ENCODE results near the gene RFPL1. TPM values are rescaled to one million over a fixed set of nuclear protein-coding genes. Genes with fewer than 3 reads are reported as not detected.
"Not testable (repeated sequence)": the region's sequence is repeated elsewhere in the genome, so short reads cannot be mapped to it uniquely, and the experiment has no call there.

Gene RFPL1
- total RNA-seq, 1 experiment from 2014 or later: not detected

DNA sequence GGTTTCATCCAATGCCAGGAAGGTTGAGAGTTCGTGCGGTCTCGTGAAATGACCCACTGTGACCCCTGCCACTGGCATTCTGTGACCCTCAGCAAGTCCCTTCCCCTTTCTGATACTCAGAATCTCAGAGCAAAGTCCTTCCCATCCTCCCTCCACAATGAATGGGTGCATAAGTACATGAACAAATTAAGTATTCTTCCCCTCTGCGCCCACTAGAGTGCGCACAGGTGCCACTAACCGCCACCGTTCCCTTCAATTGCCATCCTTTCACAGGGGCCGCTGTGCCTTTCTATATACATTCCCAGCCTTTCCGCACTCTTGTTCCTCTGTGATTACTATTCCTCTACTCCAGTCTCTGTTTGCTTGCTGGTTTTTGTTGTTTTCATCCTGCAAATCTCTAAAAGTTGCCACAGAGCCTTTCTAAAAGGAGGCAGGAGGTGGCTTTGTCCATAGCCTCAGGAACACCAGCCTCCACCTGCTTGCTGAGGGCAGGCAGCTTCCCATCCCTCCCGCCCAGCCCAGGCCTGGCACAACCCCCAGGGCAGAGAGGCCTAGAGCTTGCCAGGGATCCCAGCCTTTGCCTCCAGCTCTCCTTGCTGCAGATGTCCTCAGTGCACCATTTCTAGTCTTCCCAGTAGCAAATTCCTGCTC, 43.3 kb upstream of the RFPL1 start:
- H3K4me1 Mint-ChIP-seq (ENCODE audit: low read depth, unreplicated experiment): peaks cover 54% of the 10 kb centered on the region
- H3K27ac Mint-ChIP-seq (ENCODE audit: unreplicated experiment): peak overlapping the region; percentile 33
- intact Hi-C loops (cut with micrococcal nuclease; ENCODE audit: unreplicated experiment): loop anchor here (1.0 to 5.0 kb wide), 2 partner anchors 129 to 692 kb away; no protein-coding TSS in a partner anchor
- DNase-seq: peak; percentile 76
- TF ChIP-seq, protein P1, sequence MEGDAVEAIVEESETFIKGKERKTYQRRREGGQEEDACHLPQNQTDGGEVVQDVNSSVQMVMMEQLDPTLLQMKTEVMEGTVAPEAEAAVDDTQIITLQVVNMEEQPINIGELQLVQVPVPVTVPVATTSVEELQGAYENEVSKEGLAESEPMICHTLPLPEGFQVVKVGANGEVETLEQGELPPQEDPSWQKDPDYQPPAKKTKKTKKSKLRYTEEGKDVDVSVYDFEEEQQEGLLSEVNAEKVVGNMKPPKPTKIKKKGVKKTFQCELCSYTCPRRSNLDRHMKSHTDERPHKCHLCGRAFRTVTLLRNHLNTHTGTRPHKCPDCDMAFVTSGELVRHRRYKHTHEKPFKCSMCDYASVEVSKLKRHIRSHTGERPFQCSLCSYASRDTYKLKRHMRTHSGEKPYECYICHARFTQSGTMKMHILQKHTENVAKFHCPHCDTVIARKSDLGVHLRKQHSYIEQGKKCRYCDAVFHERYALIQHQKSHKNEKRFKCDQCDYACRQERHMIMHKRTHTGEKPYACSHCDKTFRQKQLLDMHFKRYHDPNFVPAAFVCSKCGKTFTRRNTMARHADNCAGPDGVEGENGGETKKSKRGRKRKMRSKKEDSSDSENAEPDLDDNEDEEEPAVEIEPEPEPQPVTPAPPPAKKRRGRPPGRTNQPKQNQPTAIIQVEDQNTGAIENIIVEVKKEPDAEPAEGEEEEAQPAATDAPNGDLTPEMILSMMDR (IDR thresholded peaks at IDR 0.05; ENCODE audit: unreplicated experiment): peak; percentile 72
- H3K9me3 Mint-ChIP-seq (ENCODE audit: low read depth, unreplicated experiment): no peaks in the 10 kb centered on the region
- H3K4me3 Mint-ChIP-seq (ENCODE audit: low read depth, unreplicated experiment): no peak overlapping the region
- H3K27me3 Mint-ChIP-seq (ENCODE audit: unreplicated experiment): peaks cover 6% of the 10 kb centered on the region
- no TSS peak for BruUV-seq (replicated peaks)
- no peaks in the 10 kb centered on the region for H3K36me3 Mint-ChIP-seq (ENCODE audit: insufficient read depth, unreplicated experiment)
- CTCF ChIA-PET: interaction anchor here (0.7 to 1.5 kb wide), 2 partner anchors 109 to 130 kb away, joined by 6 to 10 read pairs; no protein-coding TSS in a partner anchor

DNA sequence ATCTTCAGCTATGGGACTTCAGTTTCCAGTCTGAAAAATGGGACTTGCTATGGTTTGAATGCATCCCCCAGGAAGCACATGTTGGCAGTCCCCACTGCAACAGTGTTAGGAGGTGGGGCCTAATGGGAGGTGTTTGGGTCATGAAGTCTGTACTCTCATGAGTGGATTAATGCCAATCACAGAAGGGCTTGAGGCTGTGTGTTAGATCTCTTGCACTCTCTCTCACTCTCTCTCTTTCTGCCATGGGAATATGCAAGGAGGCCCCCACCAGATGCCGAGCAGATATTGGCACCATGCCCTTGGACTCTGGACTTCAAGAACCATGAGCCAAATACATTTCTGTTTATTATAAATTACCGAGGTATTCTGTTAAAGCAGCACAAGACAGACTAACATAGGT, 42.3 kb upstream of the RFPL1 start:
- no peak overlapping the region for H3K4me3 Mint-ChIP-seq (ENCODE audit: low read depth, unreplicated experiment)
- no TSS peak for BruUV-seq (replicated peaks)
- intact Hi-C loops (cut with micrococcal nuclease; ENCODE audit: unreplicated experiment): loop anchor here (5.0 kb wide), 1 partner anchor 691 kb away; no protein-coding TSS in a partner anchor
- H3K9me3 Mint-ChIP-seq (ENCODE audit: low read depth, unreplicated experiment): no peaks in the 10 kb centered on the region
- CTCF ChIA-PET: interaction anchor here (1.5 kb wide), 1 partner anchor 129 kb away, joined by 10 read pairs; no protein-coding TSS in a partner anchor
- no peak overlapping the region for H3K27ac Mint-ChIP-seq (ENCODE audit: unreplicated experiment)
- no peaks in the 10 kb centered on the region for H3K36me3 Mint-ChIP-seq (ENCODE audit: insufficient read depth, unreplicated experiment)
- H3K4me1 Mint-ChIP-seq (ENCODE audit: low read depth, unreplicated experiment): peaks cover 52% of the 10 kb centered on the region
- peaks cover 17% of the 10 kb centered on the region for H3K27me3 Mint-ChIP-seq (ENCODE audit: unreplicated experiment)
- no peak for DNase-seq
- TF ChIP-seq, protein P1 (IDR thresholded peaks at IDR 0.05; ENCODE audit: unreplicated experiment): no peak

DNA sequence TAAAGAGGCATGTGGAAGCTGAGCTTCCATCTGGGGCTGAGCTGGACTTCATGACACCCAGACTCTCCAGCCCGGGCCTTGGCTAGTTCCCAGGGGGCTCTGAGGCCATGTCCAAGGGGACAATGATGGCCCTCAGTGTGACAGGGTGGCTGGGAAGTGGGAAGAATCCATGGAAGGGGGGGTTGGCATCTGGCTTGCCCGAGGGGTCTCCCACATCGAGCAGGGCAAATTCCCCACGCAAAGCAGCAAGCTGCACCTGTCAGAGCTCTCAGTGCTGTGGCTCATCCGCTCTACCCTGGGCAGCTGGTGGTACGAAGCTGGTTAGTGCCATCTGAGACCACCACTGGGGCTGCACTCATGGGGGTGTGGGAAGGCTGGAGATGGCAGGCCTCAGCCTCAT, 40.6 kb upstream of the RFPL1 start:
- TF ChIP-seq, protein P1 (IDR thresholded peaks at IDR 0.05; ENCODE audit: unreplicated experiment): no peak
- intact Hi-C loops (cut with micrococcal nuclease; ENCODE audit: unreplicated experiment): loop anchor here (5.0 kb wide), 1 partner anchor 690 kb away; no protein-coding TSS in a partner anchor

DNA sequence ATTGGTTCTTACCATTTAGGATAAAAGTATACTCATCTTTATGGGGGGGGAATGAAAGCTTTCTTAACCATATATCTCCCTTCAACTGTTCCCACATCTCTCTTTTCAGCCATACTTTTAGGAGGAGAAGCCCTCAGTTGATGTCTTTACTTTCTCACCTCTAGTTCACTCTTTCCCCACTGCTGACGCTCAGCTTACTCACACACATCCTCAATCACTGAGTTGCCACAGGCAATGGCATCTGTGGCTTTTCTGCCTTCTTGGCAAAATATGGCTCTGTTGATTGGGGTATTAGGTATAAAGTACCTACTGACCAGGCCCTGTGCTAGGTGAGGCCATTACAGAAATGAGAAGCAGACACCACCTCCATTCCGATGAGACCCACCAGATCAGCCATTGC, 37.8 kb upstream of the RFPL1 start:
- Mint-ChIP-seq H3K4me1 (ENCODE audit: low read depth, unreplicated experiment) (peaks cover 18% of the 10 kb centered on the region), H3K27ac (ENCODE audit: unreplicated experiment) (no peak overlapping the region), H3K9me3 (ENCODE audit: low read depth, unreplicated experiment) (no peaks in the 10 kb centered on the region), H3K27me3 (ENCODE audit: unreplicated experiment) (peaks cover 41% of the 10 kb centered on the region), H3K4me3 (ENCODE audit: low read depth, unreplicated experiment) (no peak overlapping the region), H3K36me3 (ENCODE audit: insufficient read depth, unreplicated experiment) (no peaks in the 10 kb centered on the region)
- DNase-seq: no peak
- CTCF ChIA-PET: interaction anchor here (0.7 kb wide), 1 partner anchor 788 kb away, joined by 6 read pairs; no protein-coding TSS in a partner anchor
- TF ChIP-seq, protein P1 (IDR thresholded peaks at IDR 0.05; ENCODE audit: unreplicated experiment): no peak
- BruUV-seq (replicated peaks): no TSS peak
- intact Hi-C loops (cut with micrococcal nuclease; ENCODE audit: unreplicated experiment): no loop called here

More for the DNA sequence above, 40.6 kb upstream of the RFPL1 start:
- H3K4me1 Mint-ChIP-seq (ENCODE audit: low read depth, unreplicated experiment): peaks cover 40% of the 10 kb centered on the region
- peaks cover 34% of the 10 kb centered on the region for H3K27me3 Mint-ChIP-seq (ENCODE audit: unreplicated experiment)
- no peak for DNase-seq
- no peaks in the 10 kb centered on the region for H3K36me3 Mint-ChIP-seq (ENCODE audit: insufficient read depth, unreplicated experiment)
- CTCF ChIA-PET: interaction anchor here (0.7 to 1.2 kb wide), 2 partner anchors 156 to 198 kb away, joined by 3 to 6 read pairs; partner anchors contain the start of gene THOC5
- BruUV-seq (replicated peaks): no TSS peak
- no peaks in the 10 kb centered on the region for H3K9me3 Mint-ChIP-seq (ENCODE audit: low read depth, unreplicated experiment)
- no peak overlapping the region for H3K4me3 Mint-ChIP-seq (ENCODE audit: low read depth, unreplicated experiment)
- H3K27ac Mint-ChIP-seq (ENCODE audit: unreplicated experiment): no peak overlapping the region

DNA sequence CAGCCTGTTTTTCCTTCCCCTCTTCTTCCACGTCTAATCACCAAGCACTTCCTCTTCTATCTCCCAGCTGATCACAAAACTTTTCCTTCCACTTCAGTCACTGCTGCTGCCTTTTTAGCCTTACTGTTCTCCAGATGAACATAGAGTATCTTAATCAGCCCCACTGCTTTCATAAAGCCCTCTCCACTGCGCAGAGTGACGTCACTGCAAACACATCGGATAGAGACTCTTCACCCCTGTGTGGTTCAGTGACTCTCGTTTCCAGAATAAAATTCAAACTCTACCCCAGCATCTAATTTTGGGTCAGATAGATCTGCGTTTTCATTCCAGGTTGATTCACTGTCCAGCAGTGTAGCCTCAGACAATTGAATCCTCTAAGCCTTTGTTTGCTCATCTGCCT, 36.8 kb upstream of the RFPL1 start:
- not testable (repeated sequence) for BruUV-seq (replicated peaks); DNase-seq

More for the DNA sequence above, 36.8 kb upstream of the RFPL1 start:
- H3K9me3 Mint-ChIP-seq (ENCODE audit: low read depth, unreplicated experiment); H3K36me3 Mint-ChIP-seq (ENCODE audit: insufficient read depth, unreplicated experiment); H3K4me3 Mint-ChIP-seq (ENCODE audit: low read depth, unreplicated experiment); intact Hi-C loops (cut with micrococcal nuclease; ENCODE audit: unreplicated experiment); CTCF ChIA-PET; H3K27ac Mint-ChIP-seq (ENCODE audit: unreplicated experiment): not testable (repeated sequence)
- Mint-ChIP-seq H3K27me3 (ENCODE audit: unreplicated experiment) (peaks cover 41% of the 10 kb centered on the region), H3K4me1 (ENCODE audit: low read depth, unreplicated experiment) (peaks cover 13% of the 10 kb centered on the region)

Measured in Calu3 (cell line).